ENCODE measurements around the gene CCDC169. TPM values are rescaled to one million over a fixed set of nuclear protein-coding genes. Genes with fewer than 3 reads are reported as not detected.

CCDC169 gene
- total RNA-seq, 1 experiment from 2014 or later: 36.8 TPM

DNA sequence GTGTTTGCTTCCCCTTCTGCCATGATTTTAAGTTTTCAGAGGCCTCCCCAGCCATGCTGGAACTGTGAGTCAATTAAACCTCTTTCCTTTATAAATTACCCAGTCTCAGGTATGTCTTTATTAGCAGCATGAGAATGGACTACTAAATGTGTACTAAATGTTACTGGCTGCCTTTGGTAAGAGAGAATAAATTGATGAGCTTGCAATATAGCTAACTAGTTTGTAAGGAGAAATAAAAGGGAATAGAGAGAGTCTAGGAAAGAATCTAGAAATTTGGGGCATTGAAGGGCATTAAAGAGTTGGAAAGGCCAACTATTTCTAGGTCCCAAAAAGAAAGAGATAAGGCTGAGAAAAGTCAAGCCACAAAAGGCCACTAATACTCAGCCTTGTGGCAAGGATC is 77.7 kb downstream of the CCDC169 start:
- Mint-ChIP-seq H3K4me3 (no peak overlapping the region), H3K36me3 (peaks cover 19% of the 10 kb centered on the region), H3K27me3 (ENCODE audit: low read depth) (no peaks in the 10 kb centered on the region), H3K4me1 (no peaks in the 10 kb centered on the region), H3K9me3 (peaks cover 24% of the 10 kb centered on the region), H3K27ac (no peak overlapping the region)
- ATAC-seq (no peak), DNase-seq (ENCODE audit: low spot score) (no peak)
- CTCF ChIA-PET: no interaction called here
- TF ChIP-seq TEAD1 (CRISPR knock-in tag; IDR thresholded peaks at IDR 0.05) (no peak), GRHL2 (CRISPR knock-in tag; IDR thresholded peaks at IDR 0.05; ENCODE audit: insufficient replicate concordance, severe bottlenecking) (no peak)
- TF ChIP-seq, protein P1, sequence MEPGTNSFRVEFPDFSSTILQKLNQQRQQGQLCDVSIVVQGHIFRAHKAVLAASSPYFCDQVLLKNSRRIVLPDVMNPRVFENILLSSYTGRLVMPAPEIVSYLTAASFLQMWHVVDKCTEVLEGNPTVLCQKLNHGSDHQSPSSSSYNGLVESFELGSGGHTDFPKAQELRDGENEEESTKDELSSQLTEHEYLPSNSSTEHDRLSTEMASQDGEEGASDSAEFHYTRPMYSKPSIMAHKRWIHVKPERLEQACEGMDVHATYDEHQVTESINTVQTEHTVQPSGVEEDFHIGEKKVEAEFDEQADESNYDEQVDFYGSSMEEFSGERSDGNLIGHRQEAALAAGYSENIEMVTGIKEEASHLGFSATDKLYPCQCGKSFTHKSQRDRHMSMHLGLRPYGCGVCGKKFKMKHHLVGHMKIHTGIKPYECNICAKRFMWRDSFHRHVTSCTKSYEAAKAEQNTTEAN (CRISPR knock-in tag; IDR thresholded peaks at IDR 0.05): no peak
- TF ChIP-seq, protein P2, sequence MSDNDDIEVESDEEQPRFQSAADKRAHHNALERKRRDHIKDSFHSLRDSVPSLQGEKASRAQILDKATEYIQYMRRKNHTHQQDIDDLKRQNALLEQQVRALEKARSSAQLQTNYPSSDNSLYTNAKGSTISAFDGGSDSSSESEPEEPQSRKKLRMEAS (CRISPR knock-in tag; IDR thresholded peaks at IDR 0.05): no peak
- POLR2A ChIA-PET: no interaction called here

- no peak for ATAC-seq
- Mint-ChIP-seq H3K27ac (no peak overlapping the region), H3K27me3 (ENCODE audit: low read depth) (no peaks in the 10 kb centered on the region), H3K4me3 (no peak overlapping the region), H3K4me1 (0 out of 2 replicates have a peak, but pooled peaks cover 4% of the 10 kb centered on the region), H3K9me3 (peaks cover 19% of the 10 kb centered on the region), H3K36me3 (peaks cover 14% of the 10 kb centered on the region)
- TF ChIP-seq TEAD4 (CRISPR knock-in tag; IDR thresholded peaks at IDR 0.05) (no peak), SOX15 (CRISPR knock-in tag; IDR thresholded peaks at IDR 0.05) (no peak), NFYB (CRISPR knock-in tag; conservative IDR thresholded peaks at IDR 0.05; ENCODE audit: low read depth) (no peak), FOXP1 (CRISPR knock-in tag; IDR thresholded peaks at IDR 0.05; ENCODE audit: borderline replicate concordance) (no peak)
- TF ChIP-seq, protein P3, sequence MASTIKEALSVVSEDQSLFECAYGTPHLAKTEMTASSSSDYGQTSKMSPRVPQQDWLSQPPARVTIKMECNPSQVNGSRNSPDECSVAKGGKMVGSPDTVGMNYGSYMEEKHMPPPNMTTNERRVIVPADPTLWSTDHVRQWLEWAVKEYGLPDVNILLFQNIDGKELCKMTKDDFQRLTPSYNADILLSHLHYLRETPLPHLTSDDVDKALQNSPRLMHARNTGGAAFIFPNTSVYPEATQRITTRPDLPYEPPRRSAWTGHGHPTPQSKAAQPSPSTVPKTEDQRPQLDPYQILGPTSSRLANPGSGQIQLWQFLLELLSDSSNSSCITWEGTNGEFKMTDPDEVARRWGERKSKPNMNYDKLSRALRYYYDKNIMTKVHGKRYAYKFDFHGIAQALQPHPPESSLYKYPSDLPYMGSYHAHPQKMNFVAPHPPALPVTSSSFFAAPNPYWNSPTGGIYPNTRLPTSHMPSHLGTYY (CRISPR knock-in tag; IDR thresholded peaks at IDR 0.05): no peak
- TF ChIP-seq, protein P4, sequence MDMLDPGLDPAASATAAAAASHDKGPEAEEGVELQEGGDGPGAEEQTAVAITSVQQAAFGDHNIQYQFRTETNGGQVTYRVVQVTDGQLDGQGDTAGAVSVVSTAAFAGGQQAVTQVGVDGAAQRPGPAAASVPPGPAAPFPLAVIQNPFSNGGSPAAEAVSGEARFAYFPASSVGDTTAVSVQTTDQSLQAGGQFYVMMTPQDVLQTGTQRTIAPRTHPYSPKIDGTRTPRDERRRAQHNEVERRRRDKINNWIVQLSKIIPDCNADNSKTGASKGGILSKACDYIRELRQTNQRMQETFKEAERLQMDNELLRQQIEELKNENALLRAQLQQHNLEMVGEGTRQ (CRISPR knock-in tag; IDR thresholded peaks at IDR 0.05): no peak
- TF ChIP-seq, protein P5, sequence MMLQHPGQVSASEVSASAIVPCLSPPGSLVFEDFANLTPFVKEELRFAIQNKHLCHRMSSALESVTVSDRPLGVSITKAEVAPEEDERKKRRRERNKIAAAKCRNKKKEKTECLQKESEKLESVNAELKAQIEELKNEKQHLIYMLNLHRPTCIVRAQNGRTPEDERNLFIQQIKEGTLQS (CRISPR knock-in tag; conservative IDR thresholded peaks at IDR 0.05): no peak
- ChIA-PET POLR2A (no interaction called here), CTCF (no interaction called here)
- DNase-seq (ENCODE audit: low spot score): no peak
These were observed 80.2 kb downstream of the CCDC169 start for GRCh38 chr13:36217456-36217855.

GRCh38 chr13:36214163-36214921 is 83.3 kb downstream of the CCDC169 start, which contains the start of gene SOHLH2:
TSS of gene SOHLH2 (minus strand) at chr13:36214556. CDS start at chr13:36214526, 30 bp downstream.
- peaks cover 27% of the 10 kb centered on the region for H3K9me3 Mint-ChIP-seq
- ChIA-PET POLR2A (no interaction called here), CTCF (interaction anchor here (0.7 kb wide), 1 partner anchor 43 kb away, joined by 3 read pairs; no protein-coding TSS in a partner anchor)
- no peak within 1 kb of the TSS for H3K4me3 Mint-ChIP-seq
- no peak for DNase-seq (ENCODE audit: low spot score)
- H3K4me1 Mint-ChIP-seq: peaks cover 30% of the 10 kb centered on the region
- peak within 1 kb of the TSS; percentile 90; the same call in 1 of the 2 replicates for H3K27ac Mint-ChIP-seq
- ATAC-seq: no peak
- H3K36me3 Mint-ChIP-seq: peaks cover 18% of the 10 kb centered on the region
- H3K27me3 Mint-ChIP-seq (ENCODE audit: low read depth): peaks cover 2% of the 10 kb centered on the region; the same call in 1 of the 2 replicates
- TF ChIP-seq, protein P6, sequence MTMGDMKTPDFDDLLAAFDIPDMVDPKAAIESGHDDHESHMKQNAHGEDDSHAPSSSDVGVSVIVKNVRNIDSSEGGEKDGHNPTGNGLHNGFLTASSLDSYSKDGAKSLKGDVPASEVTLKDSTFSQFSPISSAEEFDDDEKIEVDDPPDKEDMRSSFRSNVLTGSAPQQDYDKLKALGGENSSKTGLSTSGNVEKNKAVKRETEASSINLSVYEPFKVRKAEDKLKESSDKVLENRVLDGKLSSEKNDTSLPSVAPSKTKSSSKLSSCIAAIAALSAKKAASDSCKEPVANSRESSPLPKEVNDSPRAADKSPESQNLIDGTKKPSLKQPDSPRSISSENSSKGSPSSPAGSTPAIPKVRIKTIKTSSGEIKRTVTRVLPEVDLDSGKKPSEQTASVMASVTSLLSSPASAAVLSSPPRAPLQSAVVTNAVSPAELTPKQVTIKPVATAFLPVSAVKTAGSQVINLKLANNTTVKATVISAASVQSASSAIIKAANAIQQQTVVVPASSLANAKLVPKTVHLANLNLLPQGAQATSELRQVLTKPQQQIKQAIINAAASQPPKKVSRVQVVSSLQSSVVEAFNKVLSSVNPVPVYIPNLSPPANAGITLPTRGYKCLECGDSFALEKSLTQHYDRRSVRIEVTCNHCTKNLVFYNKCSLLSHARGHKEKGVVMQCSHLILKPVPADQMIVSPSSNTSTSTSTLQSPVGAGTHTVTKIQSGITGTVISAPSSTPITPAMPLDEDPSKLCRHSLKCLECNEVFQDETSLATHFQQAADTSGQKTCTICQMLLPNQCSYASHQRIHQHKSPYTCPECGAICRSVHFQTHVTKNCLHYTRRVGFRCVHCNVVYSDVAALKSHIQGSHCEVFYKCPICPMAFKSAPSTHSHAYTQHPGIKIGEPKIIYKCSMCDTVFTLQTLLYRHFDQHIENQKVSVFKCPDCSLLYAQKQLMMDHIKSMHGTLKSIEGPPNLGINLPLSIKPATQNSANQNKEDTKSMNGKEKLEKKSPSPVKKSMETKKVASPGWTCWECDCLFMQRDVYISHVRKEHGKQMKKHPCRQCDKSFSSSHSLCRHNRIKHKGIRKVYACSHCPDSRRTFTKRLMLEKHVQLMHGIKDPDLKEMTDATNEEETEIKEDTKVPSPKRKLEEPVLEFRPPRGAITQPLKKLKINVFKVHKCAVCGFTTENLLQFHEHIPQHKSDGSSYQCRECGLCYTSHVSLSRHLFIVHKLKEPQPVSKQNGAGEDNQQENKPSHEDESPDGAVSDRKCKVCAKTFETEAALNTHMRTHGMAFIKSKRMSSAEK (CRISPR knock-in tag; IDR thresholded peaks at IDR 0.05; ENCODE audit: borderline replicate concordance): no peak
- TF ChIP-seq GTF2I (CRISPR knock-in tag; conservative IDR thresholded peaks at IDR 0.05) (no peak), CREB1 (CRISPR knock-in tag; IDR thresholded peaks at IDR 0.05) (no peak), ZMAT4 (CRISPR knock-in tag; IDR thresholded peaks at IDR 0.05) (no peak), ZNF317 (CRISPR knock-in tag; IDR thresholded peaks at IDR 0.05; ENCODE audit: borderline replicate concordance, low read depth) (no peak), CBFB (CRISPR knock-in tag; IDR thresholded peaks at IDR 0.05; ENCODE audit: low read depth) (no peak), JAZF1 (CRISPR knock-in tag; IDR thresholded peaks at IDR 0.05) (no peak), ZNF671 (CRISPR knock-in tag; IDR thresholded peaks at IDR 0.05) (no peak), ZNF512 (CRISPR knock-in tag; IDR thresholded peaks at IDR 0.05; ENCODE audit: borderline replicate concordance) (no peak), GABPB1 (CRISPR knock-in tag; IDR thresholded peaks at IDR 0.05) (no peak)

Data from WTC11 (cell line).